Heart left ventricle (tissue), 13 donors: Measurements from ENCODE around the gene PML.

ENCODE experiments used
- POLR2A ChIP-seq, 2 donors: fragments of 450-650 bp; IDR thresholded peaks; one replicate each; pipeline ENCODE4 v1.6.1; 2017; ENCODE audit warnings: antibody characterized with exemption in 2 of 2, mild to moderate bottlenecking in 2 of 2, moderate library complexity in 2 of 2
- TF ChIP-seq, protein P1 (sequence below), 12 donors: fragments of 200-600 bp; sonication (generic) in 4 of 12; IDR thresholded peaks; one replicate each; pipeline versions ENCODE4 v1.5.0 to v1.8.0; 2018 to 2022; ENCODE audit warnings: antibody characterized with exemption in 12 of 12, mild to moderate bottlenecking in 5 of 12
- donor health status: ischemic (EF 13 %, LVEDD 7.1; RV severe dilation, severe dysfunction).
- donor health status: DM: no; HTN: yes; CAD: no.
- donor health status: DM: no; HTN: no; CAD: no.
- donor health status: ischemic (EF 25% LVEDD 6.9; RV normal size, moderate dysfunction).
- donor health status: ischemic (EF 25% LVEDD 5.7; RV mildly dilated, moderate dysfunction).
- donor health status: ischemic (EF 35%, LVEDD 5.7; RV mildly dilated, moderate dysfunction).
- donor health status: nonischemic (EF 11% LVEDD 7.7; RV severe dilation, severe dysfunction).
- donor health status: DM: yes; HTN: yes; CAD: no.
- donor health status: PGD.
- donor health status: ischemic (EF 29% LVEDD 5.4; RV normal size, mild dysfunction).
- donor health status: nonischemic (EF 23%, LVEDD 6.1; RV moderate dilation, normal function).

DNA sequence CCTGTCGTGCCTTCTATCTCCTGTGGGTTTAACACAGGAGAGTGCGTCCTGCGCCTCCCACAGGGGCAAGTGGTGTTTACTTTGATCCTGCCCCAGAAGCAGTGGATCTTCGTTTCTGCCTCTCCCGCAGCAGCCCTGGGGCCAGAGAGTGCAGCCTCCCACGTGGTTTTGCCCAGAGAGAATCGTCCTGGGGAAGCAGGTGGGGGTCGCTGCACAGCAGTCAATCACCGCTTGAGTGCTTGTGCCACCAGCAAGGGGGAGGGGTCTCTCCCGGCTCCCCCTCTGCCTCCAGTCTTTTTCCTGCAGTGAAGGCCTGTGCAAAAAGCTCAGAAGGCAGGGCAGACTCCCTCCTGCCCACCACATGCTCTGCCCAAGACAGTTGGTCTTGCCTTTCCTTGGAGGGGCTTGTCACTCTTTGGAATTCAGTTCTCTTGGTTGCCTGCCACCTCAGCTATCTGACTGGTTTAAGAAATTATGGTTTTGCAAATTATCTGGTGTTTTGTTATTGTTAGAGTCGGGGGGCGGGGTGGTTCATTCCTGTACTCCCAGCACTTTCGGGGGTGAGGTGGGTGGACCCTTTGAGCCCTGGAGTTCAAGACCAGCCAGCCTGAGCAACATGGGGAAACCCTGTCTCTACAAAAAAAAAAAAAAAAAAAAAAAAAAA, 29.3 kb upstream of the PML start:
- TF ChIP-seq, protein P1, sequence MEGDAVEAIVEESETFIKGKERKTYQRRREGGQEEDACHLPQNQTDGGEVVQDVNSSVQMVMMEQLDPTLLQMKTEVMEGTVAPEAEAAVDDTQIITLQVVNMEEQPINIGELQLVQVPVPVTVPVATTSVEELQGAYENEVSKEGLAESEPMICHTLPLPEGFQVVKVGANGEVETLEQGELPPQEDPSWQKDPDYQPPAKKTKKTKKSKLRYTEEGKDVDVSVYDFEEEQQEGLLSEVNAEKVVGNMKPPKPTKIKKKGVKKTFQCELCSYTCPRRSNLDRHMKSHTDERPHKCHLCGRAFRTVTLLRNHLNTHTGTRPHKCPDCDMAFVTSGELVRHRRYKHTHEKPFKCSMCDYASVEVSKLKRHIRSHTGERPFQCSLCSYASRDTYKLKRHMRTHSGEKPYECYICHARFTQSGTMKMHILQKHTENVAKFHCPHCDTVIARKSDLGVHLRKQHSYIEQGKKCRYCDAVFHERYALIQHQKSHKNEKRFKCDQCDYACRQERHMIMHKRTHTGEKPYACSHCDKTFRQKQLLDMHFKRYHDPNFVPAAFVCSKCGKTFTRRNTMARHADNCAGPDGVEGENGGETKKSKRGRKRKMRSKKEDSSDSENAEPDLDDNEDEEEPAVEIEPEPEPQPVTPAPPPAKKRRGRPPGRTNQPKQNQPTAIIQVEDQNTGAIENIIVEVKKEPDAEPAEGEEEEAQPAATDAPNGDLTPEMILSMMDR (IDR thresholded peaks at IDR 0.05): peak in 3 of 12 donors; percentile 1 to 11 (median 5)
- TF ChIP-seq POLR2A (IDR thresholded peaks at IDR 0.05): no peak
